Hematopoietic multipotent progenitor cell treated with erythropoietin and hydrocortisone succinate and interleukin-3 and kit ligand, for 6 days (in vitro differentiated cells): ENCODE results near the gene SLC66A2.
"Not testable (repeated sequence)": the region's sequence is repeated elsewhere in the genome, so short reads cannot be mapped to it uniquely, and the experiment has no call there.

Experiments
- DNase-seq: peaks from one replicate; pipeline ENCODE4 v3.0.0-alpha.2; 2015

SLC66A2 gene

DNA sequence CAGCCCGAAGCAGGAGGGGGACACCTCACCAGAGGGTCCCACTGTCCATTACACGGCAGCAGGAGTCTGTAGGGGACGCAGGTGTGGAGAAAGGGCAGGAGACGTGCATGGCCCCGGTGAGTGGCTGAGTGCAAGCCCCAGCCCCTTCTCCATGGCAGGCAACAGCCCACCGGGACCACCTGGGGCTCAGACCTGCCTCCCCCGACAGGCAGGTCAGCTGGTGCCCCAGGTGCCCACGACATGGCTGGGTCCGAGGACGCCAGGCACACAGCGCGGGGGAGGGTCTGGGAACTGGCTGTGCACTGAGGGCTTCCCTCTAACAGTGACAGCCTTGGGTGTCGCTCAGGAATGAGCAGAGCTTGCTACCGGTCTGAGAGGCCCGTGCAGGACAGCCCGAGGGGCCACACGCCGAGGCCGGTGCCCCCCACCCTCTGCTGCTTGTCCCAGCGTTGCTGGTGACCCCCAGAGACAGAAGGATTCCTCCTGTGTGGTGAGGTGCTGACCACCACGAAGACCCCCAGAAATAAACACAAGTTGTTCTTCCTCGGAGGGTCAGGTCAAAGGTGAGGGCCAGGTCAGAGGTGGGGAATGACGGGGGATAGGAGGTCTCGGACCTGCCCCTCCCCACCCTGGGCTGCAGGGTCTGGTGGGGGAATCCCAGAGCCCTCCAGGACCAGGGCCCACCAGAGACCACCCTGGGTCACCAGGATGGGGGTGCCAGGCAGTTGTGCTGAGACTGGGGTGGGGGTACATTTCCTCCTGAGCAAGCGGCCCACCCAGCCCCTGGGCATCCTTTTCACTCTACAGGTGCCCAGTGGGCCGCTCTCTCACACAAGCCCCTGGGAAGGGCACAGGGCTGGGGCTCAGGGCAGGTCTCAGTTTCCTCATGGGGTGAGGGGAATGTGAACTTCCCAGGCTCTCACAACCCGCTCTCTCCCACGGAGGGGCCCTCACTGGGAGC is 50.6 kb downstream of the SLC66A2 start:
- no peak for DNase-seq

DNA sequence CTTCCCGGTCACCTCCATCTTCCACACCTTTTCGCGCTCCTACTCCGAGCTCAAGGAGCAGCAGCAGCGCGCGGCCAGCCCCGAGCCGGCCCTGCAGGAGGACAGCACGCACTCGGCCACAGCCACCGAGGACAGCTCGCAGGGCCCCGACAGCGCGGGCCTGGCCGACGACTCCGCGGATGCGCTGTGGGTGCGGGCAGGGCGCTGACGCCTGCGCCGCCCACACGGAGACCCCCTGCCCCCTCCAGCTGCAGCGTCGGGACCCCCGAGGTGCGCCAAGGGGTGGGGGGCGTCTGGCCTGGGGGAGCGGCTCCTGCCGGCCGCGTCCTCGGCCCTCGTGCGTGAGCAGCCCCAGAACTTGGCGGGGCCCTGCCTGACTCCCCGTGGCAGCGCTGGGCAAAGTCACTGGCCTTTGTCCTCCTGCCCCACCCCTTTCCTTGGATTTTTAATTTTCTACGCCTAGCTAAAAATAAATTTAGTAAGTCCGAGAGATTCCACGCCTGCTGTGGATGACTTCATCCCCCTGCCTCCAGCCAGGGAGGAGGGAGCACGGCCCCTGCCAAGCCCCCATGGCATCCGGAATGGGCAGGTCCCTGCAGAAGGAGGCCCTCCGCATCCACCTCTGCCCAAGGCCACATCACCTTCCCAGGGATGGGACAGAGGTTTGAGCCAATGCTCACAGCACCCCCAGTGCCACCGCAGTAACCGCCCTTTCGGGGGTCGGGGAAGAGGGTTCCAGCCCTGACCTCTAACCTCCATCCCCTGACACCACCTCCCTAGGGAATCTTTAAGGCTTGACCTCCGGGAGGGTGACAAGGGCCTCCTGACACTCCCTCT is 51.6 kb downstream of the SLC66A2 start:
- DNase-seq: no peak

DNA sequence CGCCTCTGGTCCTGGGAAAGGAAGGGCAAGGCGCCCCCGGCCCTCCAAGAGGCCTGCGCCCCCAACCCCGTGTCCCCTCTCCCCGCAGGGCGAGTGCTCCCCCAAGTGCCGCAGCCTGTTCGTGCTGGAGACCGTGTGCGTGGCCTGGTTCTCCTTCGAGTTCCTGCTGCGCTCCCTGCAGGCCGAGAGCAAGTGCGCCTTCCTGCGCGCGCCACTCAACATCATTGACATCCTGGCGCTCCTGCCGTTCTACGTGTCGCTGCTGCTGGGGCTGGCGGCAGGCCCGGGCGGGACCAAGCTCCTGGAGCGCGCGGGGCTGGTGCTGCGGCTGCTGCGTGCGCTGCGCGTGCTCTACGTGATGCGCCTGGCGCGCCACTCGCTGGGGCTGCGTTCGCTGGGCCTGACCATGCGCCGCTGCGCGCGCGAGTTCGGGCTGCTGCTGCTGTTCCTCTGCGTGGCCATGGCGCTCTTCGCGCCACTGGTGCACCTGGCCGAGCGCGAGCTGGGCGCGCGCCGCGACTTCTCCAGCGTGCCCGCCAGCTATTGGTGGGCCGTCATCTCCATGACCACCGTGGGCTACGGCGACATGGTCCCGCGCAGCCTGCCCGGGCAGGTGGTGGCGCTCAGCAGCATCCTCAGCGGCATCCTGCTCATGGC is 52.4 kb downstream of the SLC66A2 start:
- DNase-seq: no peak

DNA sequence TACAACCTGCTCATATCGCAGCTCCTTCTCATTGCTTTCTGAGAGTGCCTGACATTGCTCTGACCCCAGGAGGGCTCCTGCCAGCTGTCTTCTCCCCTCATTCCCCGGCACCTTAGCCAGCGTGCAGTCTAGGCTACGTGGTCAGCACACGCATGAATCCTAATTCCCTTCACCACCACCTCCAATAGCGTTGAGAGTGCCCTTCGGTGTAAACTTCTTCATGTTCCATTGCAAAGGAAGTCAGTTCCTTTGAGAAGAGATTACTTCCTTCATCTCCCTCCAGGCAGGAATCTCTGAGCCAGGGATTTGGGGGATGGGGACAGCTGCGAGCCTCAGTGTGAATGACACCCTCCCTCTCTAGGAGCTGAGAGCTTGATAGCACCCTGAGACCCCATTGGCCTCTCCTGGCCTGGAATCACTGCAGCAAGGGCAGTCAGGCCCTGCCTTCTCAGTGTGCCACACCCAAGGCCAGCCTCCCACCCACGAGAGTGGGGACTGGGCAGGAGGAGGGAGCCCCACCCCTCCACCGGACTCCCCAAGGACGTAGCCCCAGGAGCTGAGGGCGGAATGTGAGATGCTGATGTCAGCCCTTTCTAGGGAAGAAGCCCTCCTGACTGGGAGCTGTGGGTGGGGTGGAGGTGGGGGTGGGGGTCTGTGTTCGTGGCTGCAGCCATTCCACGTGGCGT is 53.4 kb downstream of the SLC66A2 start:
- DNase-seq: no peak

DNA sequence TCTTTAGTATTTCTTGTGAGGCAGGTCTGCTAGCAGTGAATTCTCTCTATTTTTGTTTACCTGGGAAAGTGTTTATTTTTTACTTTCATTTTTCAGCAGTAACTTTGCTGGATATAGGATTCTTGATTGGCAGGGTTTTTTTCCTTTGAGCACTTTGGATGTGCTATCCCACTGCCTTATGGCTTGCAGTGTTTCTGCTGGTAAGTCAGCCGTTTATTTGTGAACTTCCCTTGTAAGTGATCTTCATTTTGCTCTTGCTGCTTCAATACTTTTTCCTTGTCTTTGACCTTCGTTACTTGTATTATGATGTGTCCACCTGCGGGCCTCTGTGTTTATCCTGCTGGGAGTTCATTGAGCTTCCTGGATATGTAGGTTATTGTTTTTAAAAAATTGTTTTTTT is 54.7 kb downstream of the SLC66A2 start:
- DNase-seq: no peak

DNA sequence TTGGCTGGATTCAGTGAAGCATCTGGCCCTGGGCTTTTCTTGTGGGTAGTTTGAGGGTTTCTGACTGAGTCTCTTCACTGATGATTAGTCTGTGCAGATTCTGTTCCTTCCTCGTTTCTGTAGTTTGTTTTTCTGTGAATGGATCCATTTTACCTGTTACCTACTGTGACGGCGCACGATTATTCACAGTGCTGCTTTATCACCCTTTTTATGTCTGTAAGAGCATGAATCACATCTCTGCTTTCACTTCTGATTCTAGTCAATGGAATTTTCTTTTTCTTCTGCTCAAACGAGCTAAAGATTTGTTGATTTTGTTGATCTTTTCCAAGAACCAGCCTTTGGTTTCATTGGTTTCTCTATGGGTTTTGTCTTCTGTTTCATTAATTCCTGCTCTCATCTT is 60.8 kb downstream of the SLC66A2 start:
- DNase-seq: no peak

DNA sequence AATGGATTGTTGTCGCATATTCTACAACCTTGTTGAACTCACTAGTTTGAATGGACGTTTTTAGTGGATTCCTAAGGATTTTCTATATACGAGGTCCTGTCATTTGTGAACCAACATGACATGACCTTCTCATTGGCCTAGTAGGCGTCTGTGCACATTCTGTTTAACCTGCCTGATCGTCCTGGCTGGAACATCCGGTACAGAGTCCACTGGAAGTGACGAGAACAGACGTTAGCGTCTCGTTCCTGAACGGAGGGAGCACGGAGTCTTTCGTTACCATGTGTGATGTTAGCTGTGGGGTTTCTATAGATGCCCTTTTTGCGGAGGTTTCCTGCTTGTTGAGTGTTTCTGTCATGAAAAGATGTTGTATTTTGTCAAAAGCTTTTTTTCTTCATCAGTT is 61.9 kb downstream of the SLC66A2 start:
- DNase-seq: no peak

DNA sequence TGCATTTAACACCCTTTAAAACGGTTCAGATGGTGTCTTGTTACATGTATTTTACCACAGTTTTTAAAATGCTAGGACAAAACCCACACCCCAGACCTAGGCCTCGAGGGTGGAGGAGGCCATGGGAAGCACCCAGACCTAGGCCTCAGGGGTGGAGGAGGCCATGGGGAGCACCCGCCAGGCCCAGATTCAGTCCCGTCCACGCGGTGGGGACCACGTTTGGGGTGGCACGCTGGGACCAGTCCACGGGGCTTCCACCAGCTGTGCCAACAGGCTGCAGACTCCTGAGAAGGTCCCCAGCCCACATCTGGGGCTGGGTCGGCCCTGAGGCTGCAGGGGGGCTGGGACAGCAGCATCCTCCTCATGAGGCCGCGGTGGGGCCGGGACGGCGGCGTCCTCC is 63.4 kb downstream of the SLC66A2 start:
- DNase-seq: no peak

DNA sequence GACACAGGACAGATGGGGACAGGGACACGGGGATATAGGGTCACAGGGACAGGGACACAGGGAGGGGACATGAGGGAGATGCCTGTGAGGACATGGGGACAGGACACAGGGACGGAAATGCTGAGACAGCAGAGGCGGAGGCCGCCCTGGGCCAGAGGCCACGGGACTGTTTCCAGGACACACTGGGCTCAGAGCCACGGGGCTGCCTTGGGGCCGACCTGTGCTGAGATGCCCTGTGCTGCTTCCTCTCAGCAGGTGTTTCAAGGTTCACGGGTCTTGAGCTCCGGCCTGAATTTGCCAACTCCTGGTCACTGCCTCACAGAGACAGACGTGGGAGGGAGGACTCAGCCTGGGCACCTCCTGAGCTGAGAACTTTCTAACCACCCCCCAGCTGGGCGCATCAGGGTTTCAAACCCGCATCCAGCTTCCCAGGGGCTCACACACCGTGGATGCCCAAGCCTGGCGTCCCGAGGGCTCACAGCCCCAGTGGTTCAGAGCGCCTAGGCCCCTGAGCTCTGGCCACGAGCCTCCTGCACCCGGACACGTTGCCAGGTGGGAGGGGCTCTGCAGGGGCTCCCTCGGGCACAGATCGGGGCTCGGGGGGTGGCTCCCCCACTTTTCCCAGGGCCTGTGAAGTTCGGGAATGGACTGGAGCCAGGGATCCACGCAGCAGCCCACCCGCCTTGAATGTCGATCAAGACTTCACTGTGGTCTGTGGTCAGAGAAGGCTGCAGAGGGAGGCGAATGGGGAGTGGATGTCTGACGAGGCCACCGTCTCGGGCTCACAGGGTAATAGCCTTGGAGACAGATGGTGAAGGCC is 64.1 kb downstream of the SLC66A2 start:
- no peak for DNase-seq

DNA sequence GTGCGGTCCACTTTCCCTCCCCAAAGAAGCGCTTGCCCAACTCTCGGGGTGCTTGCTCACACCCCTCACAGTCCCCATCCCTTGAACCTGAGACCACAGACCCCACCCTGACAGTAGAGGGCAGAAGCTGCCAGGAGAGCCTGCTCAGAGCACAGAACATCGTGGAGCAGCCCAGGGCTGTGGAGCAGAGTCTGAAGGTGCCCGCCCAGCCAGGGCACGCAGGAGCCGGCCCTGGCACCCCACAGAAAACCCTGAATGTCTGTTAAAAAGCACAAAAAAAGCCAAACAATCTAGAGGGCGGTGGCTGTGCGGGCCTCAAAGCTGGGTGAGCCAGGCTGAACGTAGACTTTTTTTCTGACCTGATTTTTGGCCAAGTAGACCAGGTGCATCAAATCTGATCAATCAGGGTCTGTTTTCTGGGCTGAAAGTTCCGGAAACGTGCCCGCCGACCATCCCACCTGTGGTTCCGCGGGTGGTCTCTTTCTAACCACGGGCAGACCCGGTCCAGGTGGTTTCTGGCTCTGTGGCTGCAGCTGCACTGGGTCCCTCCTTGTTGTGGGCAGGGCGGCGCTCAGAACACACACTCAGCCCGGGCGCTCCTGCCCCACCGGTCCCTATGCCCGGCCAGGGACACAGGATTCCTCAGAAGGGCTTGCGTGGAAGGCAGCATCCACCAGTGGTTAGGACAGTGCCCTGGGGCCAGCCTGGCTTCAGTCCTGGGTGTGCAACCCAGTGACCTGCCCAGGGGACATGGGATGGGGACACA is 66.3 kb downstream of the SLC66A2 start:
- no peak for DNase-seq

DNA sequence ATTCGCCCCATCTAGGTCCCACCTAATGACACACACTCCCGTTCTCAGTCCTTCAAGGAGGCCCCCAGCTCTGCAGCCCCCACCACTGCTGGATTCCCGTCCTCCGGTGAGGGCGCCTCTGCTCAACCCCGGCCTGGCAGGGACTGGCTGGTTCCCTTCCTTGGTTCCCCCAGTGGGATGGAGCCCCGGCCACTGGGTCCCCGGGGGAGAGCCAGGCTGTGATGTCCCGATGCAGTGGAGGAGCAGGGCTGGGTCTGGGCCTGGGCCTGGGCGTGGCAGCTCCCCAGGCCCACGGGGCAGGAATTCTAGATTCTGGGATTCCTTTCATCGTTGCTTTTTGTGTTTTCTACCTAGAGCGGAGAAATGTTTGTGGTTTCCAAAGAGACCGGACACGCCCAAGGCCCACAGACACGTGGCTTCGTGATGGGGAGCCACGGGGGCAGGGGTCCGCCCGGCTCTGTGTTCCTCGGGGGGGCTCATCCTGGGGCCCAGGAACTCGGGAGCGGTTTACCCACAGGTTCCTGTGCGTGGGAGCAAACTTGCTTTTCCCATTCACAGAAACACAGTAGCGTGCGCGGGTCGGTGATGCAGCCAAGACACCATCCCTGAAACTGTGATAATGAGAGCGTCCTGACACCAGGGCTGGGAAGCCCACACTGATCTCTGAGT is 67.0 kb downstream of the SLC66A2 start:
- no peak for DNase-seq

DNA sequence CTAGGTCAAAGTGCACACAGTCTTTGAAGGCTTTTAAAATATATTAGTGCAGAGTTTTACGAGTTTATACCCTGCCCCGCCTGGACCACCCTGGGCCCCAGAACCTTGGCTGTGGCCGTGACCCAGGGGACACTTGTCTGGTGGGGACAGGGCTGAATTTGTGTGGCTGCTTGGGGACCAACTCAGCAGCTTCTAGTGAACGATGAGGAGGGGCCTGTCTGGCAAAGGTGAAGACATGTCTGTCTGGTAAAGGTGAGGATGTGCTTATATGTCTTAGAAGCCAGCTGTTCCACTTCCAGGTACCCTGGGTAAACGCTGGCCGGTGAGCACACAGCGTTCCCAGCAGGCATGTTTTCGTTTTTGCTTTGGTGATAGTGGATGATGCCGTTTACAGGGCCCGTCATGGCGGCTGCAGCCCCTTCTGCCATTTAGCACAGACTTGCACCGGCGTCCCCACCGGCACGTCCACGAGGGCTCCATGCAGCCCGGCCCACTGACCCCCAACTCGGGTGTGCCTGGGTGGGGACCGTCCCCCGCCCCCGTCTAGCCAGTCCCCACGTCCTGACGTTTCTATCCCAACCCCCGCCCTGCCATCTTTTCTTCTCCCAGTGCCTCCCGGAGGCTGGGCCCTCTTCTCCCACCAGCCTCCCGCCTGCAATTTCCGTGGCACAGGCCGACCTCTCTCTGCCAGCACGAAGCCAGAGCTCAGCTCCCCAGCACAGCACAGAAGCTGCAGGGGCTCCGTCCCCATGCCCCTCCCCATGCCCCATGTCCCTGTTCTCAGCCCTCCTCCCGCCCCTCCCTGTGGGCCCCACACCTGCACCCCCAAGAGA is 67.8 kb downstream of the SLC66A2 start:
- no peak for DNase-seq

DNA sequence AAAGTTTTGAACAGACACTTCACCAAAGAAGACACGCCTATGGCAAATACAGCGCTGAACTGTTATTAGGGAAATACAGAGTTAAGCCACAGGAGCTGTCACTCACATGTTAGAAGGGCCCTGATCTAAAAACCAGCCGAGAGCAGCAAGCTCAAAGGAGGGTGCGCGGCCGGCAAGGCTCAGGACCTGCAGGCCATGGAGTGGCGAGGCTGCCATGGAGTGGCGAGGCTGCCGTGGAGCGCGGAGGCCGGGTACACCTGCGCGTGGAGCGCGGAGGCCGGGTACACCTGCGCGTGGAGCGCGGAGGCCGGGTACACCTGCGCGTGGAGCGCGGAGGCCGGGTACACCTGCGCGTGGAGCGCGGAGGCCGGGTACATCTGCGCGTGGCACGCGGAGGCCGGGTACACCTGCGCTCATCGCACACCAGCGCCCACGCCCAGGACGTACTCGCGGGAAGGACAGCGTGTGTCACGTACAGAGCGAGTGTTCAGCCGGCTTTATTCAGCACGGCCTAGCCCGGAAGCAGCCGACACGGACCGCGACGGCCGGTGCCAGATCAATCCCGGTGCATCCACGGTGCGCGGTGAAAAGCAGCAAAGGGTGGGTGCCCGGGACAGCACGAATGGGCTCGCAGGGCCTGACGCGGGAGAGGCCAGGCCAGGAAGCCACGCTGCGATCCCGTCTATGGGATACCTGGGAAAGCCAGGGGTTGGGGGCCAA is 68.8 kb downstream of the SLC66A2 start:
- no peak for DNase-seq

DNA sequence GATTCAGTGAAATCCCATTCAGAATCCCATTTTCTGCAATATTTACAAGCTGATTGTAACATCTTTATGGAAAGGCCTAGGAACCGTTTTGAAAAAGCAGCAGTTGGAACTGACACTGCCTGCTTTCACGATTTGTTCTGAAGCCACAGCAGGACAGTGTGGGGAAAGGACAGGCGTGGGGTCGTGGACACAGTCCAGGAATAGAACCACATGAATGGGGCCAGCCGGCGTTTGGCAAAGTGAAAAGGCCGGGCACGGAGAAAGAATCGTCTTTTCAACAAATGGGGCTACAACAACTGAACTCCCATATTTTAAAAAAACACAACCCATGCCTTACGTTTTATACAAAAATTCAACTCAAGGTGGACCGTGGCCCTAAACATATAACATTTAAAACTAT is 69.8 kb downstream of the SLC66A2 start:
- no peak for DNase-seq

DNA sequence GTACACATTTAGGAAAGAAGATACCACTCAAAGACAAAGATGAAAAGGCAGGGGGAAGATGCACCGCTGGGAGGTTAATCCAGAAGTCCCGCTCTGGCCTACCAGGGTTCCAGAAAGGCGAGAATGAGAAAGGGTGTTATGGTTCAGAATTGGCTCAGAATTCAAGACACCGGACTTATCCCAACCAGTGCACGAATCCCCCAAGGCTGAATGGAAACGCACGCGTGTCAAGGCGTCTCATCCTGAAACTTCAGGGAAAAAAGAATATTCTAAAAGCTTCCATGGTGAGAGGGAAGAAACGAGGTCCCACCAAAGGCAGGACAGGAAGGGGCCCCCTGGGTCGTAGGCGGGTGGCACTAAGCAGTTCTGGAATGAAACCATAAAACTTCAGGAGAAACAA is 71.9 kb downstream of the SLC66A2 start:
- DNase-seq: no peak

DNA sequence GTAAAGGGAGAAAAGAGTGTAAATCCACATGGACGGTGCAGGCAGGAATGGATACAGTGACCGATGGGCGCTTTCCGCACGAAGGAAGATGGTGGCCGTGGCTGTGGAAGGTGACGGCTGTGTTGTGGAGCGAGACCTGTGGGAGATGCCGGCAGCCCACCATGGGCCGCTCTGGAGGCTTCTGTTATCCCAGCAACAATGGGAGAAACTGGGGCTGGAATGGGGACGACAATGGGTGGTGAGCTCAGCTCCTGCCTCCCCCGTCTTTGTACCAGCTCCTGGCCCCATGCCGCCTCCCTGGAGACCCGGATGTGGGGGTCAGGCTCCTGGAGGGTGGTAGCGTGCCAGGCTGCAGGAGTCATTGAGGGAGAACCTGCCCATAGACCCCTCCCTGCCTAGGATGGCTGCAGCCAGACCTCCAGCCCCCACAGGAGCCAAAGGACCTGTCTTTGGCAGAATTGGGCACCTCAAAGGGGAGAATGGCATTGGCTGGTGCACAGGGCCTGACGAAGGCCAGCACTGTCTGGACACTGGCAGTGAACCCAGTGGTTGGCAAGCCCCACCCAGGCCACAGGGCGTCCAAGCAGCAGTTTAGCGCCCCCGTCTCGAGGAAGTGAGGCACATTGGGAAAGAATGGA is 72.6 kb downstream of the SLC66A2 start:
- DNase-seq: no peak

DNA sequence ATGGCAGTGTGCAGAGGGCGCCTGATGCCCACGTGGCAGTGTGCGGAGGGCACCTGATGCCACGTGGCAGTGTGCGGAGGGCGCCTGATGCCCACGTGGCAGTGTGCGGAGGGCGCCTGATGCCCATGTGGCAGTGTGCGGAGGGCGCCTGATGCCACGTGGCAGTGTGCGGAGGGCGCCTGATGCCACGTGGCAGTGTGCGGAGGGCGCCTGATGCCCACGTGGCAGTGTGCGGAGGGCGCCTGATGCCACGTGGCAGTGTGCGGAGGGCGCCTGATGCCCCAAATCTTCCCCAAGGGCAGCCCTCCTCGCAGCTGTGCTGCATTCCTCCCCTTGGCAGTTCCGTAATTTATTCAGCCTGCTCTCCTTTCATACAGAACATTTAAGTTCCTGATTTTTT is 73.2 kb downstream of the SLC66A2 start:
- not testable (repeated sequence) for DNase-seq
